Skin epidermis (tissue), 12 donors: Measurements from ENCODE around the gene RGS7.
"Not testable (repeated sequence)": the region's sequence is repeated elsewhere in the genome, so short reads cannot be mapped to it uniquely, and the experiment has no call there.

ENCODE experiments used
- H3K27ac ChIP-seq, 21 experiments: fragments of 200-600 bp; sonication (generic) in 11 of 21; one replicate each; pipeline ENCODE4 v1.5.0; 2020; ENCODE audit warnings: mild to moderate bottlenecking in 3 of 21, inconsistent platforms in 2 of 21, moderate library complexity in 2 of 21
- H3K4me3 ChIP-seq, 7 experiments: fragments of 200-600 bp; sonication (generic) in 2 of 7; one replicate each; pipeline ENCODE4 v1.5.0; 2020; ENCODE audit warnings: inconsistent platforms in 2 of 7, mild to moderate bottlenecking in 2 of 7, moderate library complexity in 1 of 7

RGS7 gene

GRCh38 chr1:241101622-241102021, 255.4 kb downstream of the RGS7 start:
- no peak overlapping the region for H3K27ac ChIP-seq
- H3K4me3 ChIP-seq, result no peak overlapping the region

- Histone ChIP-seq H3K27ac (no peak overlapping the region), H3K4me3 (no peak overlapping the region)
Observed at GRCh38 chr1:241097479-241097878, 259.5 kb downstream of the RGS7 start.

DNA sequence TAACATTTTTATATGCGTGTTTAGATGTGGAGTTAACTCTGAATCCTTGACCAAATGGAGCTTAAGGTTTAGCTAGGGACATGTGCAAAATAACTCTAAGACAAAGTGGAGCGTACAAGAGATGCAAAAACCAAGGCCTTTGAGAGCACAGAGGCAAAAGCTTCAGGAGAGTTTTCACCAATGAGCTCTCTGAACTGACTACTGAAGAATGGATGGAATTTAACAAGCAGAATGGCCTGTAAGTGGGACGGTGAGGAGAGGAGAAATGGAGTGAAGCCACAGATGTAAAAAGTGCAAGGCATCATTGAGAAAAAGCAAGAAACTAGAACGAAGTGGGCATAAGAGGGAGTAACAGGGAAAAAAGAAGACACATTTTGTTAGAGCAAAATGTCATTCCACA, 260.0 kb downstream of the RGS7 start:
- Histone ChIP-seq H3K4me3 (no peak overlapping the region), H3K27ac (no peak overlapping the region)

- H3K4me3 ChIP-seq, result no peak overlapping the region
- H3K27ac ChIP-seq, result no peak overlapping the region
Observed at GRCh38 chr1:241095847-241096246, 261.2 kb downstream of the RGS7 start.

- no peak overlapping the region for H3K27ac ChIP-seq
- no peak overlapping the region for H3K4me3 ChIP-seq
Observed at GRCh38 chr1:241090798-241091197, 266.2 kb downstream of the RGS7 start.

GRCh38 chr1:241089066-241089465, 267.9 kb downstream of the RGS7 start:
- not testable (repeated sequence) for H3K4me3 ChIP-seq, H3K27ac ChIP-seq

GRCh38 chr1:241088075-241088474, 268.9 kb downstream of the RGS7 start:
- H3K27ac ChIP-seq, H3K4me3 ChIP-seq: not testable (repeated sequence)

- no peak overlapping the region for H3K27ac ChIP-seq
- H3K4me3 ChIP-seq, result no peak overlapping the region
Observed at GRCh38 chr1:241086686-241087085, 270.3 kb downstream of the RGS7 start.

- no peak overlapping the region for H3K27ac ChIP-seq
Observed at GRCh38 chr1:241083285-241083684, 273.7 kb downstream of the RGS7 start.

GRCh38 chr1:241081473-241081872, 275.5 kb downstream of the RGS7 start:
- H3K4me3 ChIP-seq, result no peak overlapping the region
- no peak overlapping the region for H3K27ac ChIP-seq

More at GRCh38 chr1:241083285-241083684, 273.7 kb downstream of the RGS7 start:
- H3K4me3 ChIP-seq, result no peak overlapping the region

- Histone ChIP-seq H3K4me3 (no peak overlapping the region), H3K27ac (no peak overlapping the region)
Observed at GRCh38 chr1:241079459-241079858, 277.5 kb downstream of the RGS7 start.

- Histone ChIP-seq H3K27ac (no peak overlapping the region), H3K4me3 (no peak overlapping the region)
Observed at GRCh38 chr1:241079047-241079446, 278.0 kb downstream of the RGS7 start.

DNA sequence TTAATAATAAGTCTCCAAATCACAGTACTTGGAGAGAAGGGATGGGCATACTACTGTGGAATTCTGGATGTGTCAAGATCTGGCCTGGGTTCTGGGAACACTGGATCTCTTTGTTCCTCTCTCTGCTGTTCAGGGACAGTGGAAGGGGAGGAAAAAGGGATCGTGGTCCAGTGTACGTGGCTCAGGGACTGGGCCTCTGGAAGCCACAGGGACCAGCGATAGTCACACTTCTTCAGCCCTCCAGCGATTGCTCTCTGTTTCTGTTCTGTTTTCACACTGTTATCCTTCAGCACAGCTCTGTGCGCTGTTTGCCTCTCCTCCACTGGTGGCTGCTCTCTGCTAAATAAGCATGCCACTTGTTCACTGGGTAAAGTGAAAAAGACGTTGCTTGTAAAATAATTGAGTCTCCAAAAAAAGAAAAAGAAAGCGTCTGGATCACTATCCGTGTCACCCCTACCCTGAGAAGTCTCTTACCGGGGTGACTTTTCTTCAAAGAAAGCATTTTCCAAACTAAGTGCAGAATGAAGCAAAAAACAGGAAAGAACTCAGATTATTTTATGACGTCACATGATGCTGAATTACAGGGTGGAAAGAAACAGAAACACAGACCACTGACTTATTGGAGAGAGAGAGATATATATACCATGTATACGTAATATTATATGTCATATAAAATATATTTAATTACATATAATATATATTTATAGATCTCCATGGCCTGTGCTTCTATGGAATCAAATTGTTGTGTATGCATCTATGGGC, 279.4 kb downstream of the RGS7 start:
- H3K27ac ChIP-seq, result peak overlapping the region in 1 of 21 experiments; percentile 58
- H3K4me3 ChIP-seq, result no peak overlapping the region

- H3K27ac ChIP-seq, result no peak overlapping the region
- no peak overlapping the region for H3K4me3 ChIP-seq
Observed at GRCh38 chr1:241074507-241074906, 282.5 kb downstream of the RGS7 start.

DNA sequence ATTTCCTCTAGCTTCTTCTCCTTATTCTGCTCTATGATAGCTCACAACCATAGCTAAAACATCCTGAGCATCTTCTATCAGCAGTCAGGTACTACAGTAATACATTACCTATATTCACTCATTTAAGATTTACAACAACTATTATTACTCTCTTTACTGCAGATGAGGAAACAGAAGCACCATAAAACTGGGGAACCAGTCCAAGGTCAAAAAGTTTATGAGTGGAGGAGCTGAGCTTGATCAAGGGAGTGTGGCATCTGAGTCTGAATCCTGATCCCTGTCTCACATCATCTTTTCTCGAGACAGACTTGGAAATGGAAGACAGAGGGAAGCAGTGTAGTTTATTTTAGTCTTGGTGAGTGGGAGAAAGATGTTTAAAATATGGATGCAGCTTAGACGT, 288.6 kb downstream of the RGS7 start:
- no peak overlapping the region for H3K4me3 ChIP-seq
- no peak overlapping the region for H3K27ac ChIP-seq

GRCh38 chr1:241063276-241063675, 293.7 kb downstream of the RGS7 start:
- no peak overlapping the region for H3K4me3 ChIP-seq
- H3K27ac ChIP-seq, result no peak overlapping the region

GRCh38 chr1:241061062-241061461, 295.9 kb downstream of the RGS7 start:
- H3K27ac ChIP-seq, result no peak overlapping the region
- no peak overlapping the region for H3K4me3 ChIP-seq

GRCh38 chr1:241048622-241049021, 308.4 kb downstream of the RGS7 start:
- Histone ChIP-seq H3K27ac (no peak overlapping the region), H3K4me3 (no peak overlapping the region)

DNA sequence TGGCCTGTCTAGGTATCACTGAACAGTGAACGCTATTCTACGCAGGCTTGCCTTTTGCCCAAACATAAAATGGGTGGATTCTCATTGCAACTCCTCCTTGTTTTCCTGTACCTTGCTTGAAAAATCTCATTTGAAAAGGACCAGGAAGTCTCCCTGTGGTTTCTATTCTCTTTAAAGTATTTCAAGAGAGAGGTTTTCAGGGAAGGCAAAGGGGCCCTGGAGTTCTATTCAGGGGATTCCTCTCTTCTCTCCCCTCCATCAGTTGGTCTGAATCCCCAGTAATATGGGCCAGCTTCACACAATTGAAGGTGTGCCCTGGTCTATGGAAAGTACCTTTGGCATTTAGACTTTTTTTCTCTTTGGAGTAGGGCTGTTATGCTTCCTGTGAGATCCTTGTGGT, 311.3 kb downstream of the RGS7 start:
- H3K4me3 ChIP-seq, result no peak overlapping the region
- H3K27ac ChIP-seq, result no peak overlapping the region

- Histone ChIP-seq H3K4me3 (no peak overlapping the region), H3K27ac (no peak overlapping the region)
Observed at GRCh38 chr1:241034203-241034936, 322.6 kb downstream of the RGS7 start.

GRCh38 chr1:241024834-241025233, 332.2 kb downstream of the RGS7 start:
- no peak overlapping the region for H3K27ac ChIP-seq
- H3K4me3 ChIP-seq, result no peak overlapping the region
